ENCODE data around the gene ECD.
"Not testable (repeated sequence)": the region's sequence is repeated elsewhere in the genome, so short reads cannot be mapped to it uniquely, and the experiment has no call there.

Gene ECD

GRCh38 chr10:73113551-73113950 lies 54.3 kb downstream of the ECD start:
- Histone ChIP-seq H3K4me2 (ENCODE audit: low read depth, low read length) (no peak overlapping the region), H3K36me3 (replicated peaks; ENCODE audit: insufficient read depth, low read length) (no peaks in the 10 kb centered on the region), H3K4me1 (ENCODE audit: low read length) (peaks cover 4% of the 10 kb centered on the region), H3K4me3 (ENCODE audit: low read length) (no peak overlapping the region), H3K27ac (ENCODE audit: low read length) (no peak overlapping the region), H3F3A (ENCODE audit: insufficient read depth, low read length) (peaks cover 25% of the 10 kb centered on the region), H4K20me1 (ENCODE audit: insufficient read depth, low read length) (no peaks in the 10 kb centered on the region), H3K9me2 (replicated peaks; ENCODE audit: insufficient read depth, low read length) (no peaks in the 10 kb centered on the region), H3K9ac (ENCODE audit: low read length) (no peak overlapping the region), H3K27me3 (replicated peaks; ENCODE audit: insufficient read depth, low read length) (no peaks in the 10 kb centered on the region), H2AFZ (ENCODE audit: low read length) (no peak overlapping the region), H3K79me2 (ENCODE audit: low read length) (no peaks in the 10 kb centered on the region), H3K9me3 (replicated peaks; ENCODE audit: insufficient read depth, low read length) (no peaks in the 10 kb centered on the region)
- DNase-seq: no peak
- TF ChIP-seq EZH2phosphoT487 (IDR thresholded peaks at IDR 0.05; ENCODE audit: low read length) (no peak), EZH2 (optimal IDR thresholded peaks at IDR 0.05; ENCODE audit: low read depth, low read length) (no peak), CTCF (IDR thresholded peaks at IDR 0.05; ENCODE audit: low read length) (no peak)

DNA sequence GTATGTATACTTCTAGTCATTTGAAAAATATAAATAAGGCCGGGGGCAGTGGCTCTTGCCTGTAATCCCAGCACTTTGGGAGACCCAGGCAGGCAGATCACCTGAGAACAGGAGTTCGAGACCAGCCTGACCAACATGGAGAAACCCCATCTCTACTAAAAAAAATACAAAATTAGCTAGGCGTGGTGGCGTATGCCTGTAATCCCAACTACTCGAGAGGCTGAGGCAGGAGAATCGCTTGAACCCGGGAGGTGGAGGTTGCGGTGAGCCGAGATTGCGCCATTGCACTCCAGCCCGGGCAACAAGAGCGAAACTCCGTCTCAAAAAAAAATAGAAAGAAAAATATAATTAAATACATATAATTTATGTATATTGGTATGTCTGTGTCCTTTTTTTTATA lies 55.8 kb downstream of the ECD start:
- peaks cover 14% of the 10 kb centered on the region for H3F3A ChIP-seq (ENCODE audit: insufficient read depth, low read length)
- H3K27me3 ChIP-seq (replicated peaks; ENCODE audit: insufficient read depth, low read length); H3K4me2 ChIP-seq (ENCODE audit: low read depth, low read length); H3K9ac ChIP-seq (ENCODE audit: low read length); H3K79me2 ChIP-seq (ENCODE audit: low read length); H3K9me2 ChIP-seq (replicated peaks; ENCODE audit: insufficient read depth, low read length); H4K20me1 ChIP-seq (ENCODE audit: insufficient read depth, low read length); H3K9me3 ChIP-seq (replicated peaks; ENCODE audit: insufficient read depth, low read length); H3K4me1 ChIP-seq (ENCODE audit: low read length); H3K27ac ChIP-seq (ENCODE audit: low read length); DNase-seq; H3K4me3 ChIP-seq (ENCODE audit: low read length); H2AFZ ChIP-seq (ENCODE audit: low read length); H3K36me3 ChIP-seq (replicated peaks; ENCODE audit: insufficient read depth, low read length): not testable (repeated sequence)

DNA sequence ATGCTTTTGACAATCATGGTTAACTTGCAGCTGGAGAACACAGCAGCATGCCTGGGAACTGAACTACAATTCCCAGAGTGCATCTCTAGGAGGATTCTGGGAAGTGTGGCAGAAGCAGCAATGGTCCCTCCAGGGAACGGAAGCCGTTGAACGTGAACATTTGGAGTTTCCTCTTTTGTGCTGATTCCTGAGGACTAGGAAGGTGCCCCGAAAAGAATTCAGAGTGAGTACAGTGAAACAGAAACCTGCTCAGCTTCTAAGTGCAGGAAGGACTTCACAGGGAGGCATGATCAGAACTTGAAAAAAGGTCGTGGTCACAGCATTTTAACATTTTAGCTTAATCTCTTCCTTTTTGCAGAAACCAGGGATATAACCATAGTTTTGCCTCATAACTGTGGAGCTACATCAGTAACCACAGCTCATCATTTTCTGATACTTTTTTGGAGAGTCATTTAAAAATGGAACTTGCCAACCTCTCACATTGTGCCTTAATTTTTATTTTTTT lies 57.4 kb downstream of the ECD start, which contains the start of gene NUDT13:
TSS of gene NUDT13 (plus strand) at position 111 of the 505 bp plus-strand sequence. CDS start 3,911 bp downstream, outside the sequence.
- Histone ChIP-seq H3K36me3 (replicated peaks; ENCODE audit: insufficient read depth, low read length) (no peaks in the 10 kb centered on the region), H3K9me3 (replicated peaks; ENCODE audit: insufficient read depth, low read length) (no peaks in the 10 kb centered on the region), H3K27ac (ENCODE audit: low read length) (peak within 1 kb of the TSS; percentile 78; the same call in 1 of the 2 replicates), H2AFZ (ENCODE audit: low read length) (peak within 1 kb of the TSS; percentile 16), H3K9ac (ENCODE audit: low read length) (peak within 1 kb of the TSS; percentile 62; the same call in 1 of the 2 replicates), H4K20me1 (ENCODE audit: insufficient read depth, low read length) (no peaks in the 10 kb centered on the region), H3K9me2 (replicated peaks; ENCODE audit: insufficient read depth, low read length) (no peaks in the 10 kb centered on the region), H3K27me3 (replicated peaks; ENCODE audit: insufficient read depth, low read length) (no peaks in the 10 kb centered on the region), H3F3A (ENCODE audit: insufficient read depth, low read length) (peaks cover 14% of the 10 kb centered on the region), H3K4me3 (ENCODE audit: low read length) (peak within 1 kb of the TSS; percentile 59), H3K4me2 (ENCODE audit: low read depth, low read length) (peak within 1 kb of the TSS; percentile 76), H3K4me1 (ENCODE audit: low read length) (no peaks in the 10 kb centered on the region), H3K79me2 (ENCODE audit: low read length) (no peaks in the 10 kb centered on the region)
- peak; percentile 86 for DNase-seq
- TF ChIP-seq EZH2 (optimal IDR thresholded peaks at IDR 0.05; ENCODE audit: low read depth, low read length) (no peak), CTCF (IDR thresholded peaks at IDR 0.05; ENCODE audit: low read length) (no peak), EZH2phosphoT487 (IDR thresholded peaks at IDR 0.05; ENCODE audit: low read length) (no peak)

DNA sequence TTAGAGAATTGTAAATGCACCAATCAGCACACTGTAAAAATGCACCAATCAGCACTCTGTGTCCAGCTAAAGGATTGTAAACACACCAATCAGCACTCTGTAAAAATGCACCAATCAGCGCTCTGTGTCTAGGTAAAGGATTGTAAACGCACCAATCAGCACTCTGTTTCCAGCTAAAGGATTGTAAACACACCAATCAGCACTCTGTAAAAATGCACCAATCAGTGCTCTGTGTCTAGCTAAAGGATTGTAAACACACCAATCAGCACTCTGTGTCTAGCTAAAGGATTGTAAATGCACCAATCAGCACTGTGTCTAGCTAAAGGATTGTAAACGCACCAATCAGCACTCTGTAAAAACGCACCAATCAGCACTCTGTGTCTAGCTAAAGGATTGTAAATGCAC lies 58.6 kb downstream of the ECD start:
- DNase-seq; H3K4me2 ChIP-seq (ENCODE audit: low read depth, low read length): not testable (repeated sequence)

More for the DNA sequence above, 58.6 kb downstream of the ECD start:
- not testable (repeated sequence) for H3K9me3 ChIP-seq (replicated peaks; ENCODE audit: insufficient read depth, low read length); H3K9me2 ChIP-seq (replicated peaks; ENCODE audit: insufficient read depth, low read length); H3K4me1 ChIP-seq (ENCODE audit: low read length); H3K36me3 ChIP-seq (replicated peaks; ENCODE audit: insufficient read depth, low read length); H3K9ac ChIP-seq (ENCODE audit: low read length); H3K27me3 ChIP-seq (replicated peaks; ENCODE audit: insufficient read depth, low read length); H3K4me3 ChIP-seq (ENCODE audit: low read length); H3K27ac ChIP-seq (ENCODE audit: low read length); H2AFZ ChIP-seq (ENCODE audit: low read length); H4K20me1 ChIP-seq (ENCODE audit: insufficient read depth, low read length); H3K79me2 ChIP-seq (ENCODE audit: low read length)
- H3F3A ChIP-seq (ENCODE audit: insufficient read depth, low read length): peaks cover 14% of the 10 kb centered on the region

Data from MM.1S (cell line).